GM18951 (cell line): ENCODE data around the gene ITGA5.

Experiments
- POLR2A ChIP-seq: IDR thresholded peaks from 4 replicates; pipeline ENCODE4 v1.6.1; 2011; ENCODE audit warnings: mild to moderate bottlenecking; ENCODE audit not compliant: insufficient read length, insufficient read depth; ENCODE audit errors: extremely low read depth
- in situ Hi-C: fragments of 300-500 bp; cut with MboI; formaldehyde crosslinking; loops from one replicate; pipeline ENCODE4 v1.12.0; 2022; ENCODE audit warnings: low sequenced_read_pairs, mixed read lengths, inconsistent platforms; ENCODE audit not compliant: unreplicated experiment

Gene ITGA5

DNA sequence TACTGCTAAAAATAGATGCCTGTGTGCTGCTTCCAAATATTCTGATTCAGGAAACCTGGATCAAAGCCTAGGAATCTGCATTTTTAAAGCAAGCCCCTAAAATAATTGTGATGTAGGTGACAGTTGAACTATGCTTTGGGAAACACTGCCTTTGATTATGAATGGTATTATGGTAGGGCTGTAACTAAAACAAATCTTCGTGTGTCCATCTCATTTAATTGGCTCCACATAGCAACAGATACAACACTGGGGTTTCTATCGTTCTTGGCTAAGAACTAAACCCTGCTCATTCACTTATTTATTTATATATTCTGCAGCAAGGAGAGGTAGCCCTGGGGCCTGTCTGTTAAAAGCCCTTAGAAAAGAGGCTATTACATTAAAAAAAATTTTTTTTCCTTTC is 23.0 kb upstream of the ITGA5 start:
- TF ChIP-seq POLR2A = no peak
- in situ Hi-C loops = loop anchor here (5.0 kb wide), 1 partner anchor 45 kb away; no protein-coding TSS in a partner anchor

DNA sequence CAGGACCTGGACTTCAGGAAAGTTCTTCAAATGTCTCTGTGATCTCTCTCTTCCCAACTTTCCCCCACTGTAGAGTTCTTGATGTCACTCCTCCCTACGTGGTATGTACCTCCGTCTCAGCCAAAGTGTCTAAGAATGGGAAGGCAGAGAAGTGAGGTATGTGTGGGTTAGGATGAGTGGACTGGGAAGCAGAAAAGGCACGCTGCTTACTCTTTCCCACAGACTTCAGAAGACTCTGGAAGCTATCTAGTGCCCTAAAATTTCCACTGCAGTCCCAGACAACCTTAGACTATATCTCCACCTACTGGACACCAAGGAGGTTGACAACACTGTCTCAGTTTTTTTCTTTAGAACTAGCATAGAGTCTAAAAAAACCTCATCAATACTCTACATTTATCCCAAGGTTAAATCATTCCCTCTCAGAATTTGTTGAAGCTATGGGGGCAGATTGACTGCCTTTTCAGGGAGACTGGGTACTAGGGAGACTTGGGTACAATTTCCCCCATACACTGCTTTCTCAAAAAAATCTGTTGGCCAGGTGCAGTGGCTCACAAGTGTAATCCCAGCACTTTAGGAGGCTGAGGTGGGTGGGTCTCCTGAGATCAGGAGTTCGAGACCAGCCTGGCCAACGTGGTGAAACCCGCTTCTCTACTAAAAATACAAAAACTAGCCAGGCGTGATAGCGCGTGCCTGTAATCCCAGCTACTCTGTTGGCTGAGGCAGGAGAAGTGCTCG is 20.6 kb upstream of the ITGA5 start:
- in situ Hi-C loops = loop anchor here (5.0 kb wide), 1 partner anchor 42 kb away; no protein-coding TSS in a partner anchor
- no peak for TF ChIP-seq POLR2A

DNA sequence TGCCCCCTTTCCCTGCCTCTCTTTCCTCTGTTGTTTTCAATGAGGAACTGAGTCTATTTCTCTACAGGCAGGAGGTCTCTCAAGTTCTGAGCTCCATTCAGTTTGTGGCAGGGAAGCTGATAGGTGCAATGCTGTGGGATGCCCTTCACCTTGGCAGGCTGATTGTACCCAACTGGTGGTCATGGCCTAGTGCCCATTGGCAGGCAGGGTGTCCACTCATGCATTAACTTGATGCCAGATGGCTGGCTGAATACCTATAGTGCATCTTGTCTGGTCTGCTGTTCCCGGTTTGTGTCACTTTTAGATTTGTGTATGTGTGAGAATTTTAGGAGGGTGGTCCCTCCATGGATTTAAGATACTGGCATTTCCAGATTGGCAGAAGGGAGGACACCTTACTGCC is 20.0 kb upstream of the ITGA5 start:
- in situ Hi-C loops = no loop called here
- TF ChIP-seq POLR2A = no peak

DNA sequence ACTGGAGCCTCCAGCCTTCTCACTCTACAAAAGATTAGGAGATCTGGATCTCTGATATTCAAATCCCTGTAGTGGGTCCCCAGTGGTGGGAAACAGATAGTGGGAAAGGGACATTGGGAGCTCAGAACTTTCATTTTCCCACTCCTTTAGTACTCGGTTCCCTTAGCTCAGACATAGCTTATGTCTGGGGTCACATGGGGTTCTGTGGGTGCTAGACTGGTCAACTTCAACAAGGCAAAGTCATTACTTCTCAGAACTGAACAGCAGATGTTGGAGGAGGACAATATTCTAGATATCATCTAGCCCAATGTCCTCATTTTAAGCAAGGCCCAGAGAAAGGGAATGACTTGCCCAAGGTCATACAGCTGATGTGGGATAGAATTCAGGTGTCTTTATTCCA is 19.5 kb upstream of the ITGA5 start:
- in situ Hi-C loops = no loop called here
- no peak for TF ChIP-seq POLR2A

GRCh38 chr12:54437697-54438096 is 18.6 kb upstream of the ITGA5 start:
- in situ Hi-C loops = no loop called here
- TF ChIP-seq POLR2A = no peak

GRCh38 chr12:54437243-54437642 is 18.2 kb upstream of the ITGA5 start:
- in situ Hi-C loops = no loop called here
- TF ChIP-seq POLR2A = no peak

- in situ Hi-C loops = no loop called here
- no peak for TF ChIP-seq POLR2A
These were observed 13.7 kb upstream of the ITGA5 start for GRCh38 chr12:54432815-54433164.

DNA sequence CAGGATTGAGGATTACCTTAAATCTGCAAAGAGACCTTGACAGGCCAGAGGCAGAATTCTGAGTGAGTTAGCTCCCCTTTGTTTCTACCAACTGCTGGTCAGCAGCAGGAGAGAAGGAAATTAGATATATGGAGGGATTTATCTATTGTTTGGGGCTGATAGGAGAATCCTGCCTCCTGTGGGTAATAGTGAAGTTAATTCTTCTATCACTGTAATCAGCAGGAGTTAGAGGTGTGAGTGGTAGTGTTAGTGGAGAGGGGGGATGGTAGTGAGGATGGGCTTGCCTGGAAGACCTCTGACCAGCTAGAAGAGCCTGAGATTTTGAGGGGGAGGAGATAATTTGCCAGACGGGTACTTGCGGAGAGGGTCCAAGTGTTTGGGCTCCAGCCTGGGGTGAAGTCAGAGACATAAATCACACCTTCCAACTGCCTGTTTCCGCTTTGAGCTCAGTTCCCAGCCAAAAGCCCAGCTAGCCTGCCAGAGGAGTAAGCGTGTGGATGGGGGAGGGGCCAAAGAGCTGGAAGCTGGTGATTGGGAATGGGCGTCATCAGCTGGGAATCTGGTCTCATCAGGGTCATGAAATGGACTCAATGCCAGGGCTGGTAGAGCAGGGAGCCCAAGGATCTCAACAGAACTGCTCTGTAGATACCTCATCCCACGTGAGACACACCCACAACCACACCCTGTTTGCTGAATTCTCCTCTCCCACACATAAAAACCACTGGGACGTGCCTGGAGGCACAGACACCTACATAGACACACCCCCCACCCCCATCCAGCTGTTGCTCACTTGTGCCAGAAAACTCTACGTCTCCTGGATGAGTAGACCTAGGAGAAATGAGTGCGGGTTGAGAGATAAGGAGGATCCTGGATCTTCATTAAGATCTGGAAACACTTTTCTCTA is 13.1 kb upstream of the ITGA5 start:
- no peak for TF ChIP-seq POLR2A
- in situ Hi-C loops = no loop called here

DNA sequence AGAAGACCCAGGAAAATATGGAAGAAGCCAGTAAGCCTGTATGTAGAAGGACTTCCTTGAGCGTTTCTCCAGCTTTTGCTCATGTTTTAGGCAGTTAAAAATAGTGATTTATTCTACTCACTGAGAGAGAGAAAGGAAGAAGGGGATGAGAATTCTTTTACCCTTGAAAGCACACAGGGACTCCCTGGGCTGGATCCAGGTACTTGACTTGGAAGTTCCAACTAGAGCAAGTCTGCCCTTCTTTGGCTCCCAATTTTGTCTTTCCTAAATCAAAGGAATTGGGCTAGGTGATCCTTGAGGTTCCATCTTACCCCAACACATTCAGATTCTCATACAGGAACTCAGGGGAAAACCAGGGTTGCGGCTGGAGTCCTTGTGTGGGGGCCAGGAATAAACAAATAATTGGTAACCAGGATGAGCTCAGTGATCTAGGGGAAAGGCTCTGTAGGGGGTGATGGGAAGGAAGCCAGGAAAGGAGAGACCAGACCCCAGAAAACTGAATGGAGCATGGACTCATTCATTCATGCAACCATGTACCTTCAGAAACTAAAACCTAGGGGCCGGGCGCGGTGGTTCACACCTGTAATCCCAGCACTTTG is 11.5 kb upstream of the ITGA5 start:
- in situ Hi-C loops = no loop called here
- TF ChIP-seq POLR2A = no peak

- no peak for TF ChIP-seq POLR2A
These were observed 10.0 kb upstream of the ITGA5 start for GRCh38 chr12:54429014-54429471.

GRCh38 chr12:54428050-54429013 is 9.3 kb upstream of the ITGA5 start:
- TF ChIP-seq POLR2A = no peak
- in situ Hi-C loops = no loop called here

More at GRCh38 chr12:54429014-54429471, 10.0 kb upstream of the ITGA5 start:
- in situ Hi-C loops = no loop called here

DNA sequence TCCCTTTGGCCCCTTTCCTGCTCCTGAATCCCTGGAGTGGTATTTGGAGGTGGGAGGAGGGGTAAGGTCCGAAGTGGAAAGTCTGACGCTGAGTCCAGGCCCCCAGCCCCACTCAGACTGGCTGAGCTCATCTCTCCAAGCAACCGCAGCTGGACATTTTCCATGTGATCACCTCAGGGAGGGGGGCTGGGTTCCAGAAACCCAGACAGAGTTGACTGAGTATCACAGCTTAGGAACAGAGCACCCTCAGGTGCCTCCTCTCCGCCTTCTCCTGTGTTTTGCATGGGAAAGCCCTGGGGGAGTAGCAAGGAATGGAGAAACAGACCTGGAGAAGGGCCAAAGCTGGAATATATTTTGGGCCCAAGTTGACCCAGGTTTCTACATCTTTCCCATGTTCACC is 8.0 kb upstream of the ITGA5 start:
- no peak for TF ChIP-seq POLR2A
- in situ Hi-C loops = no loop called here
